ENCODE data around the gene DNAH11.

DNA sequence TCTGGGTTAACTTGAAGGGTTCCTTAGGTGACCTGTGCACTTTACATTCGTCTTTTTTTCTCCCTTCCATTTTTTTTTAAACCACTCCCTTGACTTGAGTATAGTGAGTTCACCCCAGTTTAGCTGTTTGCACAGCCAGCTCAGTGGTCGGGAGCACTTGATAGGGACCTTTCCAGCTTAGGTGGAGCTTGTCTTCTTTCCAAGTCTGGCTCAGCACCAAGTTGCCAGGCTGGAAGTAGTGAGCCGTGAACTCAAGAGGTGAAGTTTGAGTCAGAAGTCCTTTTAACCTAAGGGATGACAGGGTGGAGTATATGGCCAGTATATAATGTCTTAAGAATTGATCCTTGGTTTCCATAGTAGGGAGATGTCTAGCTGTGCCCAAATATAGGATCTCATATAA lies 7.2 kb downstream of the DNAH11 start:
- TF ChIP-seq, protein P1, sequence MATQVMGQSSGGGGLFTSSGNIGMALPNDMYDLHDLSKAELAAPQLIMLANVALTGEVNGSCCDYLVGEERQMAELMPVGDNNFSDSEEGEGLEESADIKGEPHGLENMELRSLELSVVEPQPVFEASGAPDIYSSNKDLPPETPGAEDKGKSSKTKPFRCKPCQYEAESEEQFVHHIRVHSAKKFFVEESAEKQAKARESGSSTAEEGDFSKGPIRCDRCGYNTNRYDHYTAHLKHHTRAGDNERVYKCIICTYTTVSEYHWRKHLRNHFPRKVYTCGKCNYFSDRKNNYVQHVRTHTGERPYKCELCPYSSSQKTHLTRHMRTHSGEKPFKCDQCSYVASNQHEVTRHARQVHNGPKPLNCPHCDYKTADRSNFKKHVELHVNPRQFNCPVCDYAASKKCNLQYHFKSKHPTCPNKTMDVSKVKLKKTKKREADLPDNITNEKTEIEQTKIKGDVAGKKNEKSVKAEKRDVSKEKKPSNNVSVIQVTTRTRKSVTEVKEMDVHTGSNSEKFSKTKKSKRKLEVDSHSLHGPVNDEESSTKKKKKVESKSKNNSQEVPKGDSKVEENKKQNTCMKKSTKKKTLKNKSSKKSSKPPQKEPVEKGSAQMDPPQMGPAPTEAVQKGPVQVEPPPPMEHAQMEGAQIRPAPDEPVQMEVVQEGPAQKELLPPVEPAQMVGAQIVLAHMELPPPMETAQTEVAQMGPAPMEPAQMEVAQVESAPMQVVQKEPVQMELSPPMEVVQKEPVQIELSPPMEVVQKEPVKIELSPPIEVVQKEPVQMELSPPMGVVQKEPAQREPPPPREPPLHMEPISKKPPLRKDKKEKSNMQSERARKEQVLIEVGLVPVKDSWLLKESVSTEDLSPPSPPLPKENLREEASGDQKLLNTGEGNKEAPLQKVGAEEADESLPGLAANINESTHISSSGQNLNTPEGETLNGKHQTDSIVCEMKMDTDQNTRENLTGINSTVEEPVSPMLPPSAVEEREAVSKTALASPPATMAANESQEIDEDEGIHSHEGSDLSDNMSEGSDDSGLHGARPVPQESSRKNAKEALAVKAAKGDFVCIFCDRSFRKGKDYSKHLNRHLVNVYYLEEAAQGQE (IDR thresholded peaks at IDR 0.05; ENCODE audit: borderline replicate concordance) = no peak
- TF ChIP-seq, protein P2, sequence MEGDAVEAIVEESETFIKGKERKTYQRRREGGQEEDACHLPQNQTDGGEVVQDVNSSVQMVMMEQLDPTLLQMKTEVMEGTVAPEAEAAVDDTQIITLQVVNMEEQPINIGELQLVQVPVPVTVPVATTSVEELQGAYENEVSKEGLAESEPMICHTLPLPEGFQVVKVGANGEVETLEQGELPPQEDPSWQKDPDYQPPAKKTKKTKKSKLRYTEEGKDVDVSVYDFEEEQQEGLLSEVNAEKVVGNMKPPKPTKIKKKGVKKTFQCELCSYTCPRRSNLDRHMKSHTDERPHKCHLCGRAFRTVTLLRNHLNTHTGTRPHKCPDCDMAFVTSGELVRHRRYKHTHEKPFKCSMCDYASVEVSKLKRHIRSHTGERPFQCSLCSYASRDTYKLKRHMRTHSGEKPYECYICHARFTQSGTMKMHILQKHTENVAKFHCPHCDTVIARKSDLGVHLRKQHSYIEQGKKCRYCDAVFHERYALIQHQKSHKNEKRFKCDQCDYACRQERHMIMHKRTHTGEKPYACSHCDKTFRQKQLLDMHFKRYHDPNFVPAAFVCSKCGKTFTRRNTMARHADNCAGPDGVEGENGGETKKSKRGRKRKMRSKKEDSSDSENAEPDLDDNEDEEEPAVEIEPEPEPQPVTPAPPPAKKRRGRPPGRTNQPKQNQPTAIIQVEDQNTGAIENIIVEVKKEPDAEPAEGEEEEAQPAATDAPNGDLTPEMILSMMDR (IDR thresholded peaks at IDR 0.05; ENCODE audit: poor library complexity, severe bottlenecking) = no peak
- TF ChIP-seq POLR2AphosphoS5 (IDR thresholded peaks at IDR 0.05) = no peak
- no peak for TF ChIP-seq TAF1 (IDR thresholded peaks at IDR 0.05; ENCODE audit: low read depth)

All from neural cell (in vitro differentiated cells).